ENCODE measurements around the gene CNOT3.
"Not testable (repeated sequence)": the region's sequence is repeated elsewhere in the genome, so short reads cannot be mapped to it uniquely, and the experiment has no call there.

CNOT3 gene

GRCh38 chr19:54137699-54138488 is at the start of gene CNOT3:
TSS of gene CNOT3 (plus strand) at chr19:54137762. CDS start at chr19:54142979, 5,217 bp downstream.
- DNase-seq (ENCODE audit: low spot score): peak; percentile 47

- DNase-seq (ENCODE audit: low spot score): no peak
These were observed 43.0 kb upstream of the CNOT3 start for GRCh38 chr19:54094426-54095000.

- DNase-seq (ENCODE audit: low spot score): no peak
These were observed 42.3 kb upstream of the CNOT3 start for GRCh38 chr19:54095136-54095858.

GRCh38 chr19:54095859-54096616 is 41.5 kb upstream of the CNOT3 start:
- peak; percentile 51 for DNase-seq (ENCODE audit: low spot score)

- no peak for DNase-seq (ENCODE audit: low spot score)
These were observed 40.9 kb upstream of the CNOT3 start for GRCh38 chr19:54096617-54097106.

- no peak for DNase-seq (ENCODE audit: low spot score)
These were observed 38.2 kb upstream of the CNOT3 start for GRCh38 chr19:54099190-54099902.

- DNase-seq (ENCODE audit: low spot score): not testable (repeated sequence)
These were observed 37.7 kb upstream of the CNOT3 start for GRCh38 chr19:54099903-54100255.

- DNase-seq (ENCODE audit: low spot score): no peak
These were observed 37.0 kb upstream of the CNOT3 start, which contains the start of gene OSCAR for GRCh38 chr19:54100561-54100960. TSS of gene OSCAR (minus strand) at chr19:54100803. CDS start at chr19:54100792, 11 bp downstream.

- peak; percentile 100 for DNase-seq (ENCODE audit: low spot score)
These were observed 35.0 kb upstream of the CNOT3 start, which contains the start of gene NDUFA3 for GRCh38 chr19:54102421-54103169. TSS of gene NDUFA3 (plus strand) at chr19:54102855. CDS start at chr19:54102879, 24 bp downstream.

GRCh38 chr19:54104998-54105715 is 32.4 kb upstream of the CNOT3 start:
- no peak for DNase-seq (ENCODE audit: low spot score)

- no peak for DNase-seq (ENCODE audit: low spot score)
These were observed 31.8 kb upstream of the CNOT3 start for GRCh38 chr19:54105796-54106195.

GRCh38 chr19:54106716-54107115 is 30.8 kb upstream of the CNOT3 start:
- DNase-seq (ENCODE audit: low spot score): no peak

- no peak for DNase-seq (ENCODE audit: low spot score)
These were observed 29.6 kb upstream of the CNOT3 start for GRCh38 chr19:54107876-54108490.

- no peak for DNase-seq (ENCODE audit: low spot score)
These were observed 29.1 kb upstream of the CNOT3 start for GRCh38 chr19:54108496-54108895.

- no peak for DNase-seq (ENCODE audit: low spot score)
These were observed 27.9 kb upstream of the CNOT3 start for GRCh38 chr19:54109651-54110050.

- peak; percentile 58 for DNase-seq (ENCODE audit: low spot score)
These were observed 23.0 kb upstream of the CNOT3 start for GRCh38 chr19:54114340-54115108.

- peak; percentile 97 for DNase-seq (ENCODE audit: low spot score)
These were observed 22.2 kb upstream of the CNOT3 start, which contains the start of the genes PRPF31 and TFPT for GRCh38 chr19:54115109-54116063. TSS of gene PRPF31 (plus strand) at chr19:54115754. CDS start at chr19:54118279, 2,525 bp downstream. TSS of gene TFPT (minus strand) at chr19:54115657. CDS start at chr19:54115269, 388 bp downstream.
